BLaER1 treated with 17β-estradiol and CSF1 and Interleukin-3, amounts not matched to agents 10 nM and 100 nM (cell line): ENCODE results near the gene GDPD4.
A peak's percentile ranks its signal among the peaks of the same experiment; 100 is the strongest.

ENCODE experiments used
- H3K27ac ChIP-seq, 11 experiments: shearing (Covaris generic); formaldehyde crosslinking; 2 replicates each; pipeline ENCODE4 v1.8.1; 2022
- H3K27me3 ChIP-seq, 11 experiments: shearing (Covaris generic); formaldehyde crosslinking; 2 replicates each; pipeline ENCODE4 v1.8.1; 2022
- H3K36me3 ChIP-seq, 11 experiments: shearing (Covaris generic); formaldehyde crosslinking; 2 replicates each; pipeline ENCODE4 v1.8.1; 2022
- H3K4me1 ChIP-seq, 10 experiments: shearing (Covaris generic); formaldehyde crosslinking; 2 replicates each; pipeline ENCODE4 v1.8.1; 2022
- H3K4me2 ChIP-seq, 11 experiments: shearing (Covaris generic); formaldehyde crosslinking; 2 replicates each; pipeline ENCODE4 v1.8.1; 2022
- H3K4me3 ChIP-seq, 10 experiments: shearing (Covaris generic); formaldehyde crosslinking; 2 replicates each; pipeline ENCODE4 v1.8.1; 2022
- H3K9ac ChIP-seq, 11 experiments: shearing (Covaris generic); formaldehyde crosslinking; 2 replicates each; pipeline ENCODE4 v1.8.1; 2022
- H3K9me3 ChIP-seq, 11 experiments: shearing (Covaris generic); formaldehyde crosslinking; replicated peaks in 1 of 11; 2 replicates each; pipeline ENCODE4 v1.8.1; 2022
- H4K20me1 ChIP-seq, 11 experiments: shearing (Covaris generic); formaldehyde crosslinking; 2 replicates each; pipeline ENCODE4 v1.8.1; 2022
- Cebpa-rat ChIP-seq, 11 experiments: shearing (Covaris generic); IDR thresholded peaks; 2 replicates each; pipeline ENCODE4 v1.8.1; 2022

GDPD4 gene

DNA sequence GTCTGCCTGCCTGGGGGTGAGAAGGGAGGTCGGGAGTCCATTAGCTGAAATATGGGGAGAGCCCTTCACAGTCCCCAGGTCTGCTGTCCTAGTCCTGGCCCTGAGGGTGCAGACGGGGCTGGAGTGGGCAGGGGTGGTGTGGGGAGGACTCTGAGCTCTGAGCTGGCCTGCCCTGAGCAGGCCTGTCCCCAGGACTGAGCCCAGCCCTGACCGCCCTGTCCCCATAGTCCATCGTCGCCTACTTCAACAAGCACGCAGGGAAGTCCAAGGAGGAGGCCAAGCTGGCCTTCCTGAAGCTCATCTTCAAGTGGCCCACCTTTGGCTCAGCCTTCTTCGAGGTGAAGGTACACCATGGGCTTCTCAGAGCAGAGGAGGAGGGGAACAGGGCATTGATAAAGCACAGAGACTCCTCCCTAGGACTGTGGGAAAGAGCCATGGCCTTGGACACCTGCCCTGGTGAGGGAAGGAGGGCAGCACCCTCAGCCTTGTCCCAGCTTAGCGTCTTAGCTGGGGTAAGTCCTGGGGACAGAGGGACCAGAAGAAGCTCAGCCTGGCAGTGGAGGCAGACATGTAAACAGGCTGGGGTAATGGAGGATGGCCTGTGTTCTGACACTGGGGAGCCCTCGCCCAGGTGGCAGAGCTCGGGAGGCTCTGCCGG, 89.8 kb downstream of the GDPD4 start:
- H3K4me3 ChIP-seq: no peak overlapping the region
- H3K27ac ChIP-seq: no peak overlapping the region
- TF ChIP-seq Cebpa-rat (IDR thresholded peaks at IDR 0.05): no peak
- peaks cover 0 to 8% (median 0%) of the 10 kb centered on the region in 11 experiments; a peak in 2 of 22 replicates for H4K20me1 ChIP-seq
- no peak overlapping the region for H3K9ac ChIP-seq
- peaks cover 11 to 33% (median 26%) of the 10 kb centered on the region in 10 experiments for H3K4me1 ChIP-seq
- no peaks in the 10 kb centered on the region for H3K9me3 ChIP-seq
- no peaks in the 10 kb centered on the region for H3K27me3 ChIP-seq
- no peak overlapping the region for H3K4me2 ChIP-seq
- H3K36me3 ChIP-seq: peaks cover 0 to 92% (median 0%) of the 10 kb centered on the region in 11 experiments; a peak in 5 of 22 replicates

DNA sequence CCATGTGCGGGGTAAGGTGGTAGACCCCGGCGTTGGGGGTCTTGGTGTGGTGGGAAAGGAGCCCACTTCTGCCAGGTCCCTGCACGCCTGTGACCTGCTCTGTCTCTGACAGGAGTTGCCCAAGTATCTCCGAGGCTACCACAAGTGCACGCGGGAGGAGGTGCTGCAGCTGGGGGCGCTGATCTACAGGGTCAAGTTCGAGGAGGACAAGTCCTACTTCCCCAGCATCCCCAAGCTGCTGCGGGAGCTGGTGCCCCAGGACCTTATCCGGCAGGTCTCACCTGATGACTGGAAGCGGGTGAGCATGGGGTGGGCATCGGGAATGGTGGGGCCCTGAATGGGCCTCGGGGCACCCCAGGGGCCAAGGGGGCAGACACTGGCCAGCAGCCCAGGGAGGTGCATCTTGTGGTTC, 90.4 kb downstream of the GDPD4 start:
- Histone ChIP-seq H3K27me3 (no peaks in the 10 kb centered on the region), H3K4me2 (no peak overlapping the region), H3K27ac (no peak overlapping the region), H3K36me3 (peaks cover 0 to 90% (median 0%) of the 10 kb centered on the region in 11 experiments; a peak in 5 of 22 replicates), H3K9me3 (no peaks in the 10 kb centered on the region), H3K4me1 (peaks cover 11 to 33% (median 26%) of the 10 kb centered on the region in 10 experiments), H3K9ac (no peak overlapping the region), H4K20me1 (peaks cover 0 to 12% (median 0%) of the 10 kb centered on the region in 11 experiments; a peak in 3 of 22 replicates), H3K4me3 (no peak overlapping the region)
- TF ChIP-seq Cebpa-rat (IDR thresholded peaks at IDR 0.05): no peak

DNA sequence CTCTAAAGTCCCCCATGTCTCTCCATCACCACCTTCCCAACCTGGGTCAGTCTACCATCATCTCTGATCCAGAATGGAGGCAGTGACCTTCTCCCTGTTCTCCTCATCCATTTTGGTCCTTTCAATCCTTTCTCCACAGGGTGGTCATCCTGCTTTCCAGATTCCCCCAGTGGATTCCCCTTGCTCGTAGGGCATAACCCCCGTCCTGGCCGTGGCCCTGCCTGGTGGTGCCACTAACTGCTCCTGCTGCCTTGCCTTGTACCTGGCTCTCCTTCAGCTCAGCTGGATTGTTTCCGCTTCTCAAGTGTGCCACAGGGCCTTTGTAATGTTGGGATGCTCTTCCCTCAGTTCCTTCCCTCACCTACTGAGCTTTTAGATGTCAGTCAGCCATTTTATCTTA, 91.8 kb downstream of the GDPD4 start:
- Histone ChIP-seq H3K9me3 (no peaks in the 10 kb centered on the region), H4K20me1 (peaks cover 0 to 25% (median 0%) of the 10 kb centered on the region in 11 experiments; a peak in 3 of 22 replicates), H3K27me3 (peaks cover 0 to 13% (median 0%) of the 10 kb centered on the region in 11 experiments; a peak in 3 of 22 replicates), H3K4me3 (no peak overlapping the region), H3K4me1 (peaks cover 23 to 43% (median 35%) of the 10 kb centered on the region in 10 experiments), H3K27ac (no peak overlapping the region), H3K36me3 (peaks cover 0 to 76% (median 0%) of the 10 kb centered on the region in 11 experiments; a peak in 5 of 22 replicates), H3K4me2 (no peak overlapping the region), H3K9ac (no peak overlapping the region)
- no peak for TF ChIP-seq Cebpa-rat (IDR thresholded peaks at IDR 0.05)

DNA sequence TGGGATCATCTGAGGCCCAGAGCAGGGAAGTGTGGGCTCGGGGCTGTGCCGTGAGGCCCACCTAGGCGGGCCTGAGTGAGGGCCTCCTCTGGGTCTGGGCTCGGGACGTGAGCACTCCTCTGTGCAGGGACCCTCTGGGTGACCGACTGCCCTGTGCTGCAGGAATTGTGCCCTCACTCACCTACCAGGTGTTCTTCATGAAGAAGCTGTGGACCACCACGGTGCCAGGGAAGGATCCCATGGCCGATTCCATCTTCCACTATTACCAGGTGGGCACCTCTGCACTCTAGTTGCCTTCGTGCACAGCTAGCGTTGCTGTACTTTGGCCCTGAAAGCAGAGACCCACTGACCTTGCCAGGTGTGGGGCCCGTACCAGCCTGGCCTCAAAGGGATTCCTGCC, 93.0 kb downstream of the GDPD4 start:
- H3K4me1 ChIP-seq: peaks cover 31 to 55% (median 46%) of the 10 kb centered on the region in 10 experiments
- no peak overlapping the region for H3K4me3 ChIP-seq
- H3K9ac ChIP-seq: no peak overlapping the region
- H4K20me1 ChIP-seq: peaks cover 0 to 33% (median 0%) of the 10 kb centered on the region in 11 experiments; a peak in 3 of 22 replicates
- H3K9me3 ChIP-seq: no peaks in the 10 kb centered on the region
- peaks cover 0 to 22% (median 0%) of the 10 kb centered on the region in 11 experiments; a peak in 4 of 22 replicates for H3K27me3 ChIP-seq
- H3K27ac ChIP-seq: no peak overlapping the region
- peaks cover 0 to 65% (median 0%) of the 10 kb centered on the region in 11 experiments; a peak in 5 of 22 replicates for H3K36me3 ChIP-seq
- TF ChIP-seq Cebpa-rat (IDR thresholded peaks at IDR 0.05): no peak
- H3K4me2 ChIP-seq: peak overlapping the region in 7 of 11 experiments; percentile 26 to 71 (median 41); a peak in 11 of 22 replicates

DNA sequence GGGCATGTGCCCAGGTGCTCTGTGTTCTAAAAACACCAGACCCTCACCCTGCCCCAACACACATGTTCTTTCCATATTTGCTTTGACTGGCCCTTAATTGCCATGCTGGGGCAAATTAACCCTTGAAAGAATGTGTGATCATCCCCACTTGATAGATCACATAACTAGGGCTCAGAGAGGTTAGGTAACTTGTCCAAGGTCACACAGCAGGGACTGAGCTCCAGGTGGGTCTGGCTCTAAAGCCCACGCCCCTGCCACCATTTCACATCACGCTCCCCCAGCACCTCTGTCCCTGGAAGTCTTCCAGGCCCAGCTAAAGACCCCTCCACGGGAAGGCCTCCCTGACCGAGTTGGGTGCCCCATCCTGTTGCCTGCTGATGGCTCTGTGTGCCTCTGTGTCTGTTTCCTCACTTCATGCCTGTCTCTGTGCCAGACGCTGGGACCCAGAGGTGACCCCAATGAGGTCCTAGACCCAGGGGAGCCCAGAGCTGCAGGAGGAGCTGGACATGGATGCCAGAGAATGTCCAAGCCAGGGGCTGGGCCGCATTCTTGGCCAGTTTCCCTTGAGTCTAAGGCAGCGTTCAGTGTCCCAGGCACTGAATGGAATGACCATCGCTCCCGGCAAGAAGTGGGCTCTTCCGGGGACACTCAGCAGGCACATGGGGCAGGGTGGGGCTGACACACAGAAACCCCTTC, 93.7 kb downstream of the GDPD4 start:
- Histone ChIP-seq H3K4me3 (no peak overlapping the region), H4K20me1 (peaks cover 0 to 33% (median 0%) of the 10 kb centered on the region in 11 experiments; a peak in 3 of 22 replicates), H3K27ac (no peak overlapping the region), H3K36me3 (peaks cover 0 to 57% (median 0%) of the 10 kb centered on the region in 11 experiments; a peak in 5 of 22 replicates), H3K9ac (no peak overlapping the region), H3K9me3 (no peaks in the 10 kb centered on the region), H3K4me2 (peak overlapping the region in 4 of 11 experiments; percentile 83 to 92 (median 88); a peak in 4 of 22 replicates), H3K4me1 (peaks cover 39 to 62% (median 54%) of the 10 kb centered on the region in 10 experiments), H3K27me3 (peaks cover 0 to 22% (median 0%) of the 10 kb centered on the region in 11 experiments; a peak in 4 of 22 replicates)
- no peak for TF ChIP-seq Cebpa-rat (IDR thresholded peaks at IDR 0.05)

DNA sequence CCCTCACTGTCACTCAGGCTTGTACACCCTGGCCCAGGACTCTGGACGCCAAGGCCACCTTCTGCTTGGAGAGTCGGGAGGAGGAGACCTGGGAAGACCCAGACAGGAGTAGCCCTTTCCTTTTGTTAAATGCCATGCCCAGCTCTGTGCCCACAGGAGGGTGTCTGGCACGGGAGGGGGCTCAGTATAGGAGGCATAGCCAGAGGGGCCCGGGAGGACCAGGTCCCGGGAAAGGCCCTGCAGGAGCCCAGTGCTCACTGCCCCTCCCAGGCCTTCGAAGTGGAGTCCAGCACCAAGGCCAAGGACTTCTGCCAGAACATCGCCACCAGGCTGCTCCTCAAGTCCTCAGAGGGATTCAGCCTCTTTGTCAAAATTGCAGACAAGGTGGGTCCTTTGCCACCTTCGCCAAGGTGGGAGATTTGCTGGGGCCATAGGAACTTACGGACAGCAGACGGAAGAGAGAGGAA, 94.4 kb downstream of the GDPD4 start:
- Histone ChIP-seq H4K20me1 (peaks cover 0 to 33% (median 0%) of the 10 kb centered on the region in 11 experiments; a peak in 3 of 22 replicates), H3K4me1 (peaks cover 39 to 69% (median 56%) of the 10 kb centered on the region in 10 experiments), H3K4me2 (peak overlapping the region; percentile 59 to 92 (median 83); a peak in 21 of 22 replicates), H3K27me3 (peaks cover 0 to 22% (median 0%) of the 10 kb centered on the region in 11 experiments; a peak in 4 of 22 replicates), H3K27ac (peak overlapping the region in 1 of 11 experiments; percentile 18; a peak in 1 of 22 replicates), H3K9me3 (no peaks in the 10 kb centered on the region), H3K9ac (no peak overlapping the region), H3K4me3 (no peak overlapping the region), H3K36me3 (peaks cover 0 to 54% (median 0%) of the 10 kb centered on the region in 11 experiments; a peak in 5 of 22 replicates)
- no peak for TF ChIP-seq Cebpa-rat (IDR thresholded peaks at IDR 0.05)

DNA sequence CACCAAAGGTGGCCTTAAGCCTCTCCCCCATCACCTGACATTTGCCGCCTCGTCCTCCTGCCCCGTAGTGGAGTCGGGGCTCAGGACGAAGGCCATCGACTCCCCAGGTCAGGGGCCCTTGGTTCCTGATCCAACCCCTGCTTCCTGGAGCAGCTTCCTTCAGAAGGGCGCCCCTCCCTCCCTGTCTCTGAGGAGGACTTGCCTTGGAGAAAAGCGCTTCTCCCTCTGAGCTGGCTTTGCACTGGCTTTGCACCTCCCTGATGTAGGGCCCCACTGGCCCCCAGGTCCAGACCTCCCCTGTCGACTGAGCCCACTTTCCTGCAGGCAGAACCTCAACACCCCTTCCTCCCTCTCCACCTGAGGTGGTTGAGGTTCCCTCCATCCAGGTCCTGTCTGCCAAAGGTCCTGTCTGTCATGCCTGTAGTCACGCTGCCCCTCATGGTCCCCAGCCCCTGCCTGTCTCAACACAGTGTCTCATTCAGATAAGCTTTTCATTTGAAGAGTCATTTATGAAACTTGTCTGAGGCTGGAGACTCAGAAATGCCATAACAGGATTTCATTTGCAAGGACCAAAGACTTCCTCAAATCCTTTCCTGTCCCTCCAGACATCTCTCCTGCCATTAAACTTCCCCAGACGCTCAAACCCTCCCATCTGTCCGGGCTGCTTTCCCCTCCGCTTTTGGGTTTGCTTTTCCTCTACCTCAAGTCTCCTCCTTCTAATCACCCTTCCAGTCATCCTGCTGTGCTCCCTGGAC, 95.0 kb downstream of the GDPD4 start:
- Histone ChIP-seq H3K4me1 (peaks cover 39 to 72% (median 58%) of the 10 kb centered on the region in 10 experiments), H3K27ac (peak overlapping the region in 2 of 11 experiments; percentile 7 to 18; a peak in 2 of 22 replicates), H4K20me1 (peaks cover 0 to 33% (median 0%) of the 10 kb centered on the region in 11 experiments; a peak in 3 of 22 replicates), H3K9me3 (no peaks in the 10 kb centered on the region), H3K4me2 (peak overlapping the region; percentile 59 to 92 (median 83)), H3K9ac (0 out of 22 replicates have a peak overlapping the region, but pooled peaks of 2 of the 11 experiments have one; percentile 4 to 18), H3K36me3 (peaks cover 0 to 52% (median 0%) of the 10 kb centered on the region in 11 experiments; a peak in 5 of 22 replicates), H3K27me3 (peaks cover 0 to 22% (median 0%) of the 10 kb centered on the region in 11 experiments; a peak in 4 of 22 replicates), H3K4me3 (no peak overlapping the region)
- TF ChIP-seq Cebpa-rat (IDR thresholded peaks at IDR 0.05): no peak
